Fibroblast of lung (primary cell): Measurements from ENCODE around the gene ALX3.

ENCODE experiments used
- CTCF ChIP-seq, 2 donors: IDR thresholded peaks in 1 of 2; conservative IDR thresholded peaks in 1 of 2; 1 replicate in 1 of 2; 2 replicates in 1 of 2; pipeline ENCODE4 v1.5.1; 2011 to 2012; ENCODE audit warnings: low read length in 2 of 2, control low read depth in 1 of 2, inconsistent platforms in 1 of 2, low read depth in 1 of 2, mild to moderate bottlenecking in 1 of 2
- EZH2 ChIP-seq: IDR thresholded peaks from 2 replicates; pipeline ENCODE4 v1.5.1; 2012; ENCODE audit warnings: low read length, control low read depth, mild to moderate bottlenecking; ENCODE audit errors: missing control alignments

GRCh38 chr1:110060662-110061060 lies 9.8 kb downstream of the ALX3 start:
- TF ChIP-seq CTCF (conservative IDR thresholded peaks at IDR 0.05 in 1 of 2, IDR thresholded peaks at IDR 0.05 in 1 of 2; ENCODE audit: low read depth in 1 of 2, low read length in 2 of 2) (no peak), EZH2 (no peak)
